Brain microvascular endothelial cell (primary cell): Measurements from ENCODE around the gene CMTM5.

Experiments used
- DNase-seq: peaks from one replicate; pipeline ENCODE4 v3.0.0-alpha.2; 2020
- H3K27ac ChIP-seq: fragments of 250-450 bp; sonication (Bioruptor Pico); 2 replicates; pipeline ENCODE4 v1.5.1; 2020; ENCODE audit warnings: mild to moderate bottlenecking, moderate library complexity
- H3K27me3 ChIP-seq: fragments of 250-450 bp; sonication (Bioruptor Pico); replicated peaks from 2 replicates; pipeline ENCODE4 v1.5.1; 2020; ENCODE audit warnings: mild to moderate bottlenecking
- H3K36me3 ChIP-seq: fragments of 250-450 bp; sonication (Bioruptor Pico); replicated peaks from 2 replicates; pipeline ENCODE4 v1.5.1; 2020; ENCODE audit warnings: mild to moderate bottlenecking
- H3K4me3 ChIP-seq: 2 replicates; pipeline ENCODE4 v1.5.1; 2011; ENCODE audit warnings: low read depth, mild to moderate bottlenecking, control low read depth, low read length, moderate library complexity
- CTCF ChIP-seq: IDR thresholded peaks from 2 replicates; pipeline ENCODE4 v1.5.1; 2011; ENCODE audit warnings: low read depth, mild to moderate bottlenecking, moderate library complexity, low read length, control low read depth, inconsistent platforms; ENCODE audit errors: missing control alignments
- in situ Hi-C: cut with HindIII; loops from 2 replicates; pipeline ENCODE4 v1.10.0; 2017; ENCODE audit warnings: low sequenced_read_pairs, low pct_ligation_motif_present

CMTM5 gene

DNA sequence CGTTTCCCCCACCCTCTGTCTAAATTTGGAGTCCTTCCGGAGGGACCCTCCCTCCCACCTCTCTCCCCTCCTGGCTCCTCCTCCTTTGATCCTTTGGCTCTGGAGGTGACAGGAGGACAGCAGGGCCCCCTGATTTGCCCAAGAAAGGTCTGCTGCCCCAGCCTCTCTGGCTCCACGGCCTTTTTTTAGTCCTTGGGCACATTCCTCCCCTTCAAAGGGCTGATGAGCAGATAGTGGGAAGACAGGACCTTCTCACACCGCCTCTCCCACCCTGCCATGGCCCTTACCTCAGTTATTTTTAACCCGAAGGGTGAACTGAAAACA, 31.4 kb downstream of the CMTM5 start:
- no peak overlapping the region for H3K4me3 ChIP-seq
- no peak for DNase-seq
- in situ Hi-C loops: no loop called here
- no peak for TF ChIP-seq CTCF
- no peaks in the 10 kb centered on the region for H3K27me3 ChIP-seq
- H3K27ac ChIP-seq: no peak overlapping the region
- no peaks in the 10 kb centered on the region for H3K36me3 ChIP-seq

- Histone ChIP-seq H3K36me3 (no peaks in the 10 kb centered on the region), H3K27me3 (no peaks in the 10 kb centered on the region), H3K4me3 (no peak overlapping the region), H3K27ac (no peak overlapping the region)
- DNase-seq: no peak
- in situ Hi-C loops: no loop called here
- TF ChIP-seq CTCF: no peak
These were observed 32.6 kb downstream of the CMTM5 start for GRCh38 chr14:23409475-23409874.

DNA sequence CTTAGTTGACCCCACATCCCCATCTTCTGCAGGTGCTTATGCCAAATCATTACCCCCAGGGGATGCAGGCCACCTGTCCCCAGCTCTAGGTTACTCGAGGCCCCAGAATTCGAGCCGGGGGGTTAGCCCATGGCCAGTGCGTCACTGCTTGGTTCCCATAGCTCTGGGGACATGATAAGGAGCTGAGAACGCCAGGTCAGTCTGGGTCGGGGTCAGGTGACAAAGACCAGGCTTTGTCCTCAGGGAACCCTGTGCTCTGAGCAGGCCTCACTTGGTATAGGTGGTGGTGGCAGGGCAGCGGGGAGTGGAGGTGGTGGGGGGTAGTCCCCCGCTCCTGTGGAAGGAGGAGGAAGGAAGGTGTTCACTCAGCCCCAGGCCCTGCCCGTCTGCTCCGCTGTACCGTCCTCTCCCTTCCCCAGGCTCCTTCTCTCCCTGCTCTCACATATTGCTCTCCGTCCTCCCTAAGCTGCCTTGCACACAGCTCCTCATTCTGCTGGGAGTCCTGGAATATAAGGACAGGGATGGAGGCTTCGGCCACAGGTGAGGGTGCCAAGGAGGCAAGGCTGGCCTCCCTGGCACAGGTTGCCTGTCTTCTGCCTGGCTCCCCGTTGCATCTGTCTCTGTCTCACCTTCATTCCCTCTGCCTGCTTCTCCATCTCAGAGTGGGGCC, 33.3 kb downstream of the CMTM5 start:
- DNase-seq: no peak
- Histone ChIP-seq H3K27ac (no peak overlapping the region), H3K27me3 (no peaks in the 10 kb centered on the region), H3K4me3 (no peak overlapping the region), H3K36me3 (no peaks in the 10 kb centered on the region)
- in situ Hi-C loops: no loop called here
- TF ChIP-seq CTCF: no peak

GRCh38 chr14:23411563-23412525, 35.0 kb downstream of the CMTM5 start:
- in situ Hi-C loops: no loop called here
- H3K36me3 ChIP-seq: no peaks in the 10 kb centered on the region
- H3K4me3 ChIP-seq: no peak overlapping the region
- DNase-seq: no peak
- no peak for TF ChIP-seq CTCF
- no peaks in the 10 kb centered on the region for H3K27me3 ChIP-seq
- H3K27ac ChIP-seq: no peak overlapping the region

DNA sequence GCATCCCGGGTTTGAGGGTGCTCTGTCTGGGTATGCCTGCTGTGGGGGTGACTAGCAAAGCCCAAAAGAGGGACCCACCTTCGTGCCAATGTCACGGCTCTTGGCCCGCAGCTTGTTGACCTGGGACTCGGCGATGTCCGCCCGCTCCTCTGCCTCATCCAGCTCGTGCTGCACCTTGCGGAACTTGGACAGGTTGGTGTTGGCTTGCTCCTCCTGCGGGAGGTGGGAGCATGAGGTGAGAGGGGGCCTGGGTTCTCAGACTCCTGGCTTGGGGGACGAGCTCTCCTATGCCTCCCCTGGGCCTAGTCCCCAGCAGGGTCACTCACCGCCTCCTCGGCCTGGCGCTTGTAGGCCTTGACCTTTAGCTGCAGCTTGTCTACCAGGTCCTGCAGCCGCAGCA, 36.8 kb downstream of the CMTM5 start:
- no peaks in the 10 kb centered on the region for H3K36me3 ChIP-seq
- no peak for TF ChIP-seq CTCF
- H3K4me3 ChIP-seq: no peak overlapping the region
- H3K27ac ChIP-seq: no peak overlapping the region
- in situ Hi-C loops: no loop called here
- H3K27me3 ChIP-seq: no peaks in the 10 kb centered on the region
- DNase-seq: no peak
